Measurements from ENCODE around the gene AK4. TPM values are rescaled to one million over a fixed set of nuclear protein-coding genes. Genes with fewer than 3 reads are reported as not detected.
A peak's percentile ranks its signal among the peaks of the same experiment; 100 is the strongest.

AK4 gene
- total RNA-seq, 4 donors from 2014 or later, result 7.8 to 13.9 (median 9.8) TPM

GRCh38 chr1:65254320-65255034 is 106.5 kb downstream of the AK4 start:
- H3K36me3 ChIP-seq, result no peaks in the 10 kb centered on the region
- WGBS, 2 donors, result 0 to 1% methylated on average over 17 to 23 of the region's 88 CpGs
- H3K27me3 ChIP-seq, result no peaks in the 10 kb centered on the region
- peak overlapping the region; percentile 35 to 76 (median 51) for H3K4me3 ChIP-seq (replicated peaks in 1 of 3)
- TF ChIP-seq POLR2A (IDR thresholded peaks at IDR 0.05), result peak in 1 of 2 donors; percentile 86
- TF ChIP-seq CTCF (IDR thresholded peaks at IDR 0.05), result peak in 3 of 6 experiments; percentile 12 to 21 (median 21)
- peak; percentile 86 to 87 for DNase-seq
- H3K27ac ChIP-seq, result peak overlapping the region in 1 of 3 donors; percentile 41
- H3K4me1 ChIP-seq, result peaks cover 0 to 13% of the 10 kb centered on the region in 2 donors
- no peaks in the 10 kb centered on the region for H3K9me3 ChIP-seq
- intact Hi-C loops (cut with DNase I), result loop anchor here (10.0 kb wide), 1 partner anchor 50 kb away; the partner anchor contains the start of gene DNAJC6

- Histone ChIP-seq H3K4me3 (replicated peaks in 1 of 3) (peak overlapping the region in 2 of 3 donors; percentile 51 to 76), H3K36me3 (no peaks in the 10 kb centered on the region), H3K4me1 (peaks cover 0 to 13% of the 10 kb centered on the region in 2 donors), H3K9me3 (no peaks in the 10 kb centered on the region), H3K27me3 (no peaks in the 10 kb centered on the region), H3K27ac (peak overlapping the region in 1 of 3 donors; percentile 24)
- intact Hi-C loops (cut with DNase I), result loop anchor here (10.0 kb wide), 1 partner anchor 50 kb away; the partner anchor contains the start of gene DNAJC6
- peak; percentile 38 to 44 for DNase-seq
- no peak for TF ChIP-seq POLR2A (IDR thresholded peaks at IDR 0.05)
- TF ChIP-seq CTCF (IDR thresholded peaks at IDR 0.05), result no peak
- 9 to 13% methylated on average over 22 to 23 of the region's 23 CpGs for WGBS, 2 donors
Measured at GRCh38 chr1:65255035-65255655, 107.1 kb downstream of the AK4 start.

- no peak for TF ChIP-seq CTCF (IDR thresholded peaks at IDR 0.05)
- no peak for TF ChIP-seq POLR2A (IDR thresholded peaks at IDR 0.05)
- 75 to 85% methylated on average over 9 of the region's 9 CpGs for WGBS, 2 donors
- Histone ChIP-seq H3K27ac (no peak overlapping the region), H3K4me3 (replicated peaks in 1 of 3) (no peak overlapping the region), H3K9me3 (no peaks in the 10 kb centered on the region), H3K27me3 (no peaks in the 10 kb centered on the region), H3K4me1 (peaks cover 0 to 13% of the 10 kb centered on the region in 2 donors), H3K36me3 (no peaks in the 10 kb centered on the region)
- intact Hi-C loops (cut with DNase I), result loop anchor here (10.0 kb wide), 1 partner anchor 49 kb away; the partner anchor contains the start of gene DNAJC6
- DNase-seq, result no peak
Measured at GRCh38 chr1:65255656-65256050, 107.7 kb downstream of the AK4 start.

- DNase-seq, result no peak
- no peaks in the 10 kb centered on the region for H3K9me3 ChIP-seq
- no peak for TF ChIP-seq POLR2A (IDR thresholded peaks at IDR 0.05)
- TF ChIP-seq CTCF (IDR thresholded peaks at IDR 0.05), result no peak
- H3K27me3 ChIP-seq, result no peaks in the 10 kb centered on the region
- H3K4me1 ChIP-seq, result peaks cover 0 to 13% of the 10 kb centered on the region in 2 donors
- WGBS, 2 donors, result 91 to 92% methylated on average over 7 of the region's 7 CpGs
- no peak overlapping the region for H3K4me3 ChIP-seq (replicated peaks in 1 of 3)
- intact Hi-C loops (cut with DNase I), result loop anchor here (10.0 kb wide), 1 partner anchor 48 kb away; the partner anchor contains the start of gene DNAJC6
- H3K27ac ChIP-seq, result no peak overlapping the region
- no peaks in the 10 kb centered on the region for H3K36me3 ChIP-seq
Measured at GRCh38 chr1:65256860-65257708, 109.1 kb downstream of the AK4 start.
